Activated T-helper 1 cell treated with anti-CD3 and anti-CD28 coated beads, Interleukin-12 subunit alpha, Interleukin-12 subunit beta, Interleukin-2, Interleukin-4 antibody, amounts not matched to agents 30 ng/mL and 10 ng/mL and 1 ng/mL, durations not matched to agents 14 hours and 24 hours and 36 hours (primary cell): Measurements from ENCODE around the gene SNCB. TPM values are rescaled to one million over a fixed set of nuclear protein-coding genes. Genes with fewer than 3 reads are reported as not detected.

Experiments
- DNase-seq: peaks from one replicate; pipeline ENCODE4 v3.0.0; 2021; ENCODE audit warnings: low spot score
- H3K27ac Mint-ChIP-seq: one replicate; pipeline ENCODE4 v1.8.0; 2021; ENCODE audit warnings: mild to moderate bottlenecking, mixed read lengths
- H3K27me3 Mint-ChIP-seq: one replicate; pipeline ENCODE4 v1.8.0; 2022; ENCODE audit warnings: mild to moderate bottlenecking, moderate library complexity, mixed read lengths; ENCODE audit not compliant: insufficient read depth
- H3K36me3 Mint-ChIP-seq: one replicate; pipeline ENCODE4 v1.8.0; 2021; ENCODE audit warnings: low read depth, mixed read lengths
- H3K4me1 Mint-ChIP-seq: one replicate; pipeline ENCODE4 v1.8.0; 2021; ENCODE audit warnings: low read depth, mixed read lengths
- H3K4me3 Mint-ChIP-seq: one replicate; pipeline ENCODE4 v1.8.0; 2021; ENCODE audit warnings: mild to moderate bottlenecking, moderate library complexity, mixed read lengths
- H3K9me3 Mint-ChIP-seq: one replicate; pipeline ENCODE4 v1.8.0; 2021; ENCODE audit warnings: mixed read lengths
- intact Hi-C: fragments of 100-400 bp; cut with micrococcal nuclease; formaldehyde crosslinking; loops from one replicate; pipeline ENCODE4 v1.15.1; 2024
- total RNA-seq: library from RNA; stranded (reverse); gene quantifications from 2 replicates; pipeline ENCODE4 v1.2.3, GENCODE V29; 2022

SNCB gene
- total RNA-seq, 1 donor from 2014 or later, result not detected

- no peak for DNase-seq
- Mint-ChIP-seq H3K27ac (no peak overlapping the region), H3K4me3 (no peak overlapping the region), H3K27me3 (peaks cover 25% of the 10 kb centered on the region), H3K36me3 (no peaks in the 10 kb centered on the region), H3K9me3 (no peaks in the 10 kb centered on the region), H3K4me1 (no peaks in the 10 kb centered on the region)
- intact Hi-C loops, result no loop called here
Measured at GRCh38 chr5:176667637-176668036, 37.3 kb upstream of the SNCB start.

GRCh38 chr5:176665517-176665916 is 35.2 kb upstream of the SNCB start:
- no peak for DNase-seq
- H3K4me3 Mint-ChIP-seq, result no peak overlapping the region
- H3K36me3 Mint-ChIP-seq, result no peaks in the 10 kb centered on the region
- intact Hi-C loops, result no loop called here
- H3K4me1 Mint-ChIP-seq, result peaks cover 5% of the 10 kb centered on the region
- H3K9me3 Mint-ChIP-seq, result no peaks in the 10 kb centered on the region
- H3K27me3 Mint-ChIP-seq, result peaks cover 22% of the 10 kb centered on the region
- no peak overlapping the region for H3K27ac Mint-ChIP-seq

GRCh38 chr5:176664886-176665285 is 34.6 kb upstream of the SNCB start:
- DNase-seq, result no peak
- Mint-ChIP-seq H3K4me1 (peaks cover 11% of the 10 kb centered on the region), H3K27me3 (peaks cover 22% of the 10 kb centered on the region), H3K36me3 (no peaks in the 10 kb centered on the region), H3K27ac (no peak overlapping the region), H3K4me3 (no peak overlapping the region), H3K9me3 (no peaks in the 10 kb centered on the region)
- intact Hi-C loops, result loop anchor here (5.0 kb wide), 1 partner anchor 77 kb away; no protein-coding TSS in a partner anchor

GRCh38 chr5:176664479-176664878 is 34.1 kb upstream of the SNCB start:
- Mint-ChIP-seq H3K9me3 (no peaks in the 10 kb centered on the region), H3K36me3 (no peaks in the 10 kb centered on the region), H3K27ac (no peak overlapping the region), H3K4me1 (peaks cover 15% of the 10 kb centered on the region), H3K4me3 (no peak overlapping the region), H3K27me3 (peaks cover 22% of the 10 kb centered on the region)
- intact Hi-C loops, result loop anchor here (5.0 kb wide), 1 partner anchor 78 kb away; no protein-coding TSS in a partner anchor
- no peak for DNase-seq

GRCh38 chr5:176663566-176663965 is 33.2 kb upstream of the SNCB start:
- Mint-ChIP-seq H3K27ac (no peak overlapping the region), H3K4me1 (peaks cover 22% of the 10 kb centered on the region), H3K9me3 (no peaks in the 10 kb centered on the region)

GRCh38 chr5:176662371-176663333 is 32.3 kb upstream of the SNCB start:
- Mint-ChIP-seq H3K27me3 (peaks cover 16% of the 10 kb centered on the region), H3K4me3 (no peak overlapping the region)
- intact Hi-C loops, result loop anchor here (5.0 kb wide), 1 partner anchor 80 kb away; no protein-coding TSS in a partner anchor

More at GRCh38 chr5:176663566-176663965, 33.2 kb upstream of the SNCB start:
- no peaks in the 10 kb centered on the region for H3K36me3 Mint-ChIP-seq
- no peak overlapping the region for H3K4me3 Mint-ChIP-seq
- DNase-seq, result no peak
- intact Hi-C loops, result loop anchor here (5.0 kb wide), 1 partner anchor 79 kb away; no protein-coding TSS in a partner anchor
- H3K27me3 Mint-ChIP-seq, result peaks cover 16% of the 10 kb centered on the region

GRCh38 chr5:176661676-176662075 is 31.3 kb upstream of the SNCB start:
- Mint-ChIP-seq H3K27ac (no peak overlapping the region), H3K27me3 (peaks cover 12% of the 10 kb centered on the region), H3K9me3 (no peaks in the 10 kb centered on the region), H3K4me1 (peaks cover 32% of the 10 kb centered on the region), H3K36me3 (peaks cover 3% of the 10 kb centered on the region), H3K4me3 (no peak overlapping the region)
- no peak for DNase-seq
- intact Hi-C loops, result loop anchor here (1.0 to 5.0 kb wide), 2 partner anchors 81 to 156 kb away; no protein-coding TSS in a partner anchor

More at GRCh38 chr5:176662371-176663333, 32.3 kb upstream of the SNCB start:
- DNase-seq, result no peak
- Mint-ChIP-seq H3K27ac (no peak overlapping the region), H3K9me3 (no peaks in the 10 kb centered on the region), H3K4me1 (peaks cover 31% of the 10 kb centered on the region), H3K36me3 (peaks cover 3% of the 10 kb centered on the region)

- no peak overlapping the region for H3K27ac Mint-ChIP-seq
- H3K36me3 Mint-ChIP-seq, result peaks cover 6% of the 10 kb centered on the region
- H3K9me3 Mint-ChIP-seq, result no peaks in the 10 kb centered on the region
- H3K4me1 Mint-ChIP-seq, result peaks cover 32% of the 10 kb centered on the region
- H3K27me3 Mint-ChIP-seq, result peaks cover 12% of the 10 kb centered on the region
- intact Hi-C loops, result loop anchor here (1.0 to 5.0 kb wide), 2 partner anchors 81 to 156 kb away; no protein-coding TSS in a partner anchor
- DNase-seq, result peak; percentile 67
- H3K4me3 Mint-ChIP-seq, result no peak overlapping the region
Measured at GRCh38 chr5:176660860-176661641, 30.7 kb upstream of the SNCB start.

GRCh38 chr5:176660530-176660859 is 30.2 kb upstream of the SNCB start:
- H3K9me3 Mint-ChIP-seq, result no peaks in the 10 kb centered on the region
- no peak overlapping the region for H3K4me3 Mint-ChIP-seq
- no peak for DNase-seq
- H3K27ac Mint-ChIP-seq, result no peak overlapping the region
- H3K36me3 Mint-ChIP-seq, result peaks cover 6% of the 10 kb centered on the region
- peaks cover 10% of the 10 kb centered on the region for H3K27me3 Mint-ChIP-seq
- intact Hi-C loops, result loop anchor here (5.0 kb wide), 1 partner anchor 82 kb away; no protein-coding TSS in a partner anchor
- peaks cover 32% of the 10 kb centered on the region for H3K4me1 Mint-ChIP-seq

- Mint-ChIP-seq H3K4me3 (no peak overlapping the region), H3K4me1 (peaks cover 32% of the 10 kb centered on the region), H3K27me3 (peaks cover 8% of the 10 kb centered on the region), H3K36me3 (peaks cover 9% of the 10 kb centered on the region), H3K9me3 (no peaks in the 10 kb centered on the region), H3K27ac (no peak overlapping the region)
- no peak for DNase-seq
- intact Hi-C loops, result loop anchor here (2.0 to 5.0 kb wide), 3 partner anchors 82 to 363 kb away; partner anchors contain the start of gene ZNF346
Measured at GRCh38 chr5:176659860-176660461, 29.6 kb upstream of the SNCB start.

- intact Hi-C loops, result loop anchor here (2.0 kb wide), 2 partner anchors 299 to 363 kb away; partner anchors contain the start of gene ZNF346
- Mint-ChIP-seq H3K27me3 (peaks cover 8% of the 10 kb centered on the region), H3K27ac (no peak overlapping the region), H3K4me1 (peaks cover 32% of the 10 kb centered on the region), H3K4me3 (no peak overlapping the region), H3K36me3 (peaks cover 9% of the 10 kb centered on the region), H3K9me3 (no peaks in the 10 kb centered on the region)
- no peak for DNase-seq
Measured at GRCh38 chr5:176659512-176659839, 29.1 kb upstream of the SNCB start.

GRCh38 chr5:176658817-176659511 is 28.6 kb upstream of the SNCB start:
- Mint-ChIP-seq H3K27ac (no peak overlapping the region), H3K9me3 (no peaks in the 10 kb centered on the region), H3K36me3 (peaks cover 9% of the 10 kb centered on the region), H3K4me3 (peak overlapping the region; percentile 24), H3K27me3 (peaks cover 3% of the 10 kb centered on the region), H3K4me1 (peaks cover 32% of the 10 kb centered on the region)
- DNase-seq, result peak; percentile 36
- intact Hi-C loops, result loop anchor here (1.0 to 2.0 kb wide), 3 partner anchors 300 to 453 kb away; partner anchors contain the start of gene ZNF346
